G401.6 (cell line): ENCODE results near the gene MCFD2.

Source experiments
- FAIRE-seq: peaks from 2 replicates; lab custom pipeline; 2012; peaks lifted over from hg19 to GRCh38; lab: Jason Lieb, UNC

Gene MCFD2

GRCh38 chr2:46915281-46915810, at the start of gene MCFD2:
MCFD2 (minus strand) TSS chr2:46915806; CDS start chr2:46909171, 6,635 bp downstream.
- no peak for FAIRE-seq

DNA sequence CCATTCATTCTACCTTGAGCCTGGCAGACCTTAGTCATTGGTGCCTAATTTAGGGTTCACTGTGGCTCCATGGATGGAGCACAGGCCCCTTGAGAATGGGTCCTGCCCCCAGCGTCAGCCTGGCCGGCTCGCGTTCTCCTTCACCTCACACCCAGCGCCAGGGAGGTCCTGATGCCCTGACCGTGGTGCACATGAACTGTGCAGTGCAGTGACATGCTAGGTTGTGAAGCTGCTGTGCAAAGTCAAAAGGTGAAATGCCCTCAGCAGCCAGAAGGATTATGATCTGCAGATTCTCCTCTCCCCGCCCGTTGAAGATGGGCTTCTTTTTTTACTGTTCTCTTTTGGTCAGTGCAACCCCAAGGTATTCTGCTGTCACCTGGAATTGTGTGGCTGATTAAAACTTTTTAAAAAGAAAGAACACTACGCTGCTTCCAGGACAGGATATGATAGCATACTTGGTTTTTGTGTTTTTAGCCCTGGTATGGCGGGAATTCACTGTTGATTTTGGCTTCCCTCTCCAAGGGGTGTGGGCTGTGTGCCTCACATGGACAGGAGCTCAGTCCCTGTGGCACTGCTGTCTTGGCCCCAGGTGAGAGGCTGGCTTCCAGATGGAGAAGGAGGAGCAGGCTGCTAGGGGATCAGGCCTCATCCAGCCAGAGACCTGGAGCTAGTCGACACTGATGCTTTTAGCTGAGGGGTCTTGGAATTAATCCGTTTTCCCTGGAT, 49.4 kb upstream of the MCFD2 start:
- FAIRE-seq, result no peak

DNA sequence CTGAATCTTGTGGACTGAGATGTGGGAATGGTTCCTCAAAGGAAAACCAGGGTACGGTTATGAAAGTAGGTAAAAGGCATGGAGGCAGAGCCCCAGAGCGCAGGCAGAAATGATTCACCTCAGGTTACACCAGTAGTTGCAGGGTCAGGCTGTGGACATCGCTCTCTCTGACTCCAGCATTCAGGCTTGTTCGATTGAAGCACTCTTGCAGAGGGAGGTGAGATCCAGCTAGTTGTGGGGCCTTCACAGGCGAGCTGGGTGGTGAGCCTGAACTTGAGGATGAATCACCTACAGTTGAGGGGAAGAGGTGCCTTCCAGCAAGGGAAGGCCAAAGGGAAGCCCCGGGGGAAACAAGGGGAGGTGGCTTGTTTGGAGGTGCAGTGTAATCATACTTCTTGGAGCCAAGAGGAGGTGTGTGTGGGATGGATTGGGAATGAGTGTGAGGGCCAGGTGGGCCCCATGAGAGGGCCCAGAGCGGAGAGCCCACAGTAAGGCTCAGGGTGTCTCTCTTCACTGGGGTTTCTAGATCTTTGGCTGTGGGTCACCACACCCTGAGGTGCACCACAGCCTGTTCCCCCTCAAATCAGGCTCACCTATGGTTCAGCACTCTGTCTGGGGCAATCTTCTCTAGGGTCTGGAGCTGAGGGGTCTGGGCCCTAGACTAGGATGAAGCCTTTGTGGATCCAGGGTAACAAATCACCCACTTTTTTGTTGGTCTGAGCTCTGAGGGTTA, 48.5 kb upstream of the MCFD2 start:
- FAIRE-seq, result no peak

DNA sequence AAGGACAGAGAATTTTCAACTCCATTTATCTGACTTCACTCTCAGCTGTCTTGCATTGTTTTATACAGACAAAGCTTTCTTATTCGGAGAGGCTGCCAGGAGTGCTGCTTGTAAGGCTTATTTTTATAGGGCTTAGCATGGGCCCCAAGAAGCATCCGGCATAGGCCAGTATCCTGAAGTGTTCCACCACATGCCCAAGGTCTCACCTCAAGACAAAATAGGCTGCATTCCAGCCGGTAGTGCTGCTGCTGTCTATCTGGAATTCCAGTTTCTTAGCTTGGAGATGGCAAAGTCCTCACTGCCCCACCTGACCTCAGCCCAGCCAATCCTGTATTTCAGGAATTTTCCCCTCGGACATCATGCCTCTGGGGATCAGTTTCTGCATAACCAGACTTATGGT, 47.6 kb upstream of the MCFD2 start:
- FAIRE-seq, result no peak

GRCh38 chr2:46962751-46963150, 47.1 kb upstream of the MCFD2 start:
- no peak for FAIRE-seq

DNA sequence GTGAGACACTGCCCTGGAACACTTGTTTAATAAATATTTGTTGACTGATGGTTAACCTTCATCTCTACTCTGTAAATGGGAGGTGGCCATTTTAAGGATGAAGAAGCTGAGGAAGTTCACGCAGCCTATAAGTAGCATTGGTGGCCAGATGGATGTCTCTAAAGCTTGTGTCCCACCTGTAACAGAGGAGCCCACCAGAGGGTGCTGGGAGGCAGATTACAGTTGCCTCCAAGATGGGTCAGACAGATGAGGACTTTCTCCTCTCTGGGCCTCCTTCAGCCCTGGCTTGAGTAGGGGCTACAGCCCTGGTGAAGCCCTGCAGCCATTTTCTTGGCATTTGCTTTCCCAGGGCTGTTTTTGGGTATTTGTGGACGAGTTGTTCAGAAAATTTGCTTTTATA, 45.0 kb upstream of the MCFD2 start:
- FAIRE-seq, result no peak

DNA sequence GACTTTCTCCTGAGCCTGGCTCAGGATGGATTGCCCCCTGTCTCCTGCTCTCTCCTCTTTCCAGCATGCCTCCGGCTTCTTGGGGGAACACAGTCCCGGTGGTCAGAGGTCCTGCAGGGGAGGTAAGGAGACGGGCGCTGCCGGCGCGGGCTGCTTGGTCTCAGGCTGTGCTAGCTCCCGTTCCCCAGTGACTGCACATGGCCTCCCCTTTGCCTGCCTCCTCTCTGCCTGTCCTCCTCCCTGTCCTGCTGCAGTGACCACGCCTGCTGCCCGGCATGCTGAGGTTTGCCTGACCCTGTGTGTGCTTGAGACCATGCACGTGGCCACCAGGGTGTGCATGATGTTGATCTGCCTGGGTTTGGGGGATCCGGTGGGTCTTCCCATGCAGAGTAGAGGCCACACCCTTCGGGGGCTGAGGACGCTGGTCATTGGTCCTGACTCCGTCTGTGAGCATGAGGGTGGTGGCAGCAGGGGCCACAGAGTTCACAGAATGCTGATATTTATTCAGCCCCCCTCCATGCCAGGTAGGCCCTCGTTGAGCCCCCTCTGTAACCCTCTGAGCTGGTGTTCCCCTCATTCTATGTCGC, 42.9 kb upstream of the MCFD2 start:
- FAIRE-seq, result no peak

DNA sequence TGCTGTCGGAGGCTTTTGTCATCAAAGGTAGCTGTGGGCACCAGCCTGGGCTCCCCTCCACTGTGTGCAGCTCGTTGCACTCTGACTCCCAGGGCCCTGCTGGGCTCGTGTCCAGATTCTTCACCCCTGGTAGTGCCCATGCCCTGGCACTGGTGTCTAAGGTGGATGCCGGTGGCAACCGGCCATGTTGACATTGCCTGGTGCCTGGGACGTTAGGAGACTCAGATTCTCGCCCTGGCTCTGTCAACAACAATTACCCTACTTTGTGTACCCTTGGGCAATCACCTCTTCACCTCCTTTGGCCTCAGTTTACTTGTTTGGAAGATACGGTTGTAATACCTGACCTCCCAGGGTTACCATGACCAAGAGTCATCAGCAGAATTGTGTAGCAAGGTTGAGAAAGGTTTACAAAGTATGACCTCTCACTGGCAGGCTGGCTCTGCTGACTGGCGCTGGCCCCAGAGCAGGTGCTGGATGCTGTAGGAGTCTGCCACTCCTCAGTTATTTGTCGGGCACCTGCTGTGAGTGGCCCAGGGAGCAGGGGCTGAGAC, 41.5 kb upstream of the MCFD2 start:
- FAIRE-seq, result no peak

DNA sequence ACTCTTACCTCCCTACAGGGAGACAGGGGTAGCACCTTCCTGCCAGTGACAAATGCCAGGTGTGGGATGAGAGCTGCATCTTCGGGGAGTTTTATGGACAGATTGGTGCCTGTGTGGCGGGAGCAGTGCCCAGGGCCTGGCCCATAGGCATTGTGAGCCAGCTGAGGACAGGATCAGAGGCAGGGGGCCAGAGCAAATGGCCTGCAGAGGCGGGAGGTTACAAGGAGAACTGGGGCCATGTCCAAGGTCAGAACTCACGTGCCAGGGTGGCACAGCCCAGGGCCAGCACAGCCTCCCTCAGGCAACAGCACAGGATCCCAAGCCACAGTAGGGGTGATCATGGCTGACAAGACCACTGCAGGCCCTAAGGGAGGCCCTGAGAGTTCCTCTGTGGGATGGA, 40.2 kb upstream of the MCFD2 start:
- FAIRE-seq, result no peak

- FAIRE-seq, result no peak
Measured at GRCh38 chr2:46954951-46955571, 39.5 kb upstream of the MCFD2 start.

DNA sequence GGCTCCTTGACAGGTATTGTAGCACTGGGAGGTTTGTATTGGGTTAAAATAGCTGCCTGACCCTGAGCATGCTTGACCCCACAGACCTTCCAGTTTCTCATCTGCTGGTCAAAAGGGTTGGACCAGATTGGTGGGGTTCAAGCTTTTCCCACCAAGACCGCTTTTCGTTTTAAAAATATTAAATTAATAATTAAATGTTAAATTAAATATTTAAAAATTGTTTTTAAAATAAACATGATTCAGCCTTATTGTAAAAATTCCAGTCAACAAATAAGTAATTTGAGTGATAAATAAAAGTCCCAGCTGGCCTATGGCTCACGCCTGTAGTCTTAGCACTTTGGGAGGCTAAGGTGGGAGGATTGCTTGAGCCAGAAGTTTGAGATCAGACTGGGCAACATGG, 36.6 kb upstream of the MCFD2 start:
- FAIRE-seq, result no peak

DNA sequence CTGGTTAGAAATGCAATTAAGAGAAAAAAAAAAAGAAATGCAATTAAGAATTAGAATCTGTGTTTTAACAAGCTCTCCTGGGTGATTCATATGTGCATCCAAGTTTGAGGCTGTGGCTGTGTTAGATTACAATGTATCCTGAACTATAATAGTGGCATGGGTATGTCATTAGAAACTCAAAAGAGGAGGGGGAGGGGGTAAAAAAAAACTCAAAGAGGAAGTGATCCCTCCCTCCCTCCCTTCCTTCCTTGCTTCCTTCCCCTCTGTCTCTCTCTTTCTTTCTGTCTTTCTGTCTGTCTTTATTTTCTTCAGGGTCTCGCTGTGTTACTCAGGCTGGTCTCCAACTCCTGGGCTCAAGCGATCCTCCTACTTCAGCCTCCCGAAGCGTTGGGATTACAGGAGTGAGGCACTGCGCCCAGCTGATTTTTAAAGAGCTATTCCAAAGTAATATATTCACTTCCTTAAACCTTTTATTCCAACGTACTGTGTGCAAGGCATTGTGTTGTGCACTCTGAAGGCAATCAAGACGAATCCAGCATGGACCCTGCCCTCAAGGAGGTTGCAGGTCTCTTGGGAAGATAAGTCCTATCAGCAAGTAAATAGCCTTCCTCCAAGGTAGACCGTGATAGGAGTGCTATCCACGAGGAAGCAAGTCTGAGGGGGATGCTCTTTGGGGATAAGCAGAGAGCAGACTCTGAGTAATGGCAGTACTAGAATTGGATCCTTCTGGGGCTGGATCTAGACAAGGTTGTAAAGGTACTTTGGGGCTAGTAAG, 35.9 kb upstream of the MCFD2 start:
- FAIRE-seq, result no peak

- no peak for FAIRE-seq
Measured at GRCh38 chr2:46950314-46950713, 34.7 kb upstream of the MCFD2 start.

- FAIRE-seq, result no peak
Measured at GRCh38 chr2:46947841-46948240, 32.2 kb upstream of the MCFD2 start.

- no peak for FAIRE-seq
Measured at GRCh38 chr2:46945671-46946070, 30.1 kb upstream of the MCFD2 start.

GRCh38 chr2:46943881-46944798, 28.5 kb upstream of the MCFD2 start:
- no peak for FAIRE-seq

- FAIRE-seq, result no peak
Measured at GRCh38 chr2:46942891-46943626, 27.5 kb upstream of the MCFD2 start.

DNA sequence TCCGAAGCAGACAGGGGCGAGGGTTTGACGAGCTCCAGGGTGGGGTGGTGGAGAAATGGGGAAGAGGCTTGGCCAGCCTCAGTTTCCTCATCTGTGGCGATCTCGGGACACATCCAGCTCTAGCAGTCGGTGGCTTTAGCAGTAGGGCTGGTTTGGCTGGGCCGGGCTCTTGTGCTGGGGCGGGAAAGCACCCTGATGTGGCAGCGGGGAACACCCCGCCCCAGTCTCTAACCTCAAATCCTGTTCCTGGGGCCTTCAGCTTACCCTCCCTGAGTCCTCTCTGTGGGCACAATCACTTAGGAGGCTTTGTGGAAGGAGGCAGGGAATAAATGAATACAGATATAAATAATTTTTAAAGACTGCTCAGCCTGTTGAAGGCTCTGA, 26.5 kb upstream of the MCFD2 start:
- no peak for FAIRE-seq

DNA sequence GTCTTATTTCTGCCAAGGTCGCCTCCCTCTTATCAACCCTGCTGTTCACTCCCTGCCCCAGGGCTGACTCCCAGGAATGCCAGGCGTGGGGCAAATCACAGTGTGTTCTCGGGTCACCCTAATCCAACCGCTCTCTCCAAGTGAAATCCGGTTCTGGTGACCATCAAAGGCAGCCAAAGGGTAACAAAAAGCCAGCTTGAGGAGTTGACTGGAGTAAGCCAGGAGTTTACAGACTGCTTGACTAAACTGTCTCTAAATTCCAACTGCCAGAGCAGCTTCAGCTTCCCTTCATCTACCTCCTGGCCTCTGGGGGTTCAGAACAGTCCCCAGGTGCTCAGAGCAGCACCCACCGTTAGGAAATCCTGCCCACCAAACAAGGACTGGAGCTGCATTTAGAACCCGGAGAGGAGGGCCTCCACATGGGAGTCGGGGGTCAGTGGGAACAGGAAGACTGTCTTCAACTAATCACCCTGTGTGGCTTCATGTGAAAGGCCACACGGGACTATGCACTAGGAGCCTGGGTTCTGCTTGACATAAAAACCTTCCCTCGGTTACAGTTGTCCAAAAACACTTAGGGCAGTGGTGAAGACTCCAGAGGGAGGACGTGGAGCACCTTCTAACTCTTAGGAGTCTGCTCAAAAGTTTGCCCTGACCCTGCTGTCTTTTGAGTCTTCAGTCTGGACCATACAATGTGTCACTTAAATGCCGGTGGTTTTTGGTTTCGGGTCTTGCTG, 24.2 kb upstream of the MCFD2 start:
- no peak for FAIRE-seq
